ENCODE results near the gene CROCC.
"Not testable (repeated sequence)": the region's sequence is repeated elsewhere in the genome, so short reads cannot be mapped to it uniquely, and the experiment has no call there.

The CROCC gene

GRCh38 chr1:16933945-16934344, 12.2 kb downstream of the CROCC start:
- DNase-seq = peak in 2 of 56 donors; percentile 27 to 44

- DNase-seq = not testable (repeated sequence)
Observed at GRCh38 chr1:16936580-16936979, 14.8 kb downstream of the CROCC start.

GRCh38 chr1:16938351-16939321, 16.9 kb downstream of the CROCC start:
- DNase-seq = no peak

- DNase-seq = not testable (repeated sequence)
Observed at GRCh38 chr1:16939386-16940180, 17.9 kb downstream of the CROCC start.

- no peak for DNase-seq
Observed at GRCh38 chr1:16944038-16944437, 22.3 kb downstream of the CROCC start.

- not testable (repeated sequence) for DNase-seq
Observed at GRCh38 chr1:16945512-16945911, 23.8 kb downstream of the CROCC start.

GRCh38 chr1:16946185-16946584, 24.5 kb downstream of the CROCC start:
- not testable (repeated sequence) for DNase-seq

- DNase-seq = no peak
Observed at GRCh38 chr1:16946646-16947045, 24.9 kb downstream of the CROCC start.

GRCh38 chr1:16948282-16948891, 26.7 kb downstream of the CROCC start:
- not testable (repeated sequence) for DNase-seq

GRCh38 chr1:16949026-16949425, 27.3 kb downstream of the CROCC start:
- not testable (repeated sequence) for DNase-seq

GRCh38 chr1:16952376-16952775, 30.6 kb downstream of the CROCC start:
- not testable (repeated sequence) for DNase-seq

- DNase-seq = no peak
Observed at GRCh38 chr1:16954579-16954978, 32.8 kb downstream of the CROCC start.

- no peak for DNase-seq
Observed at GRCh38 chr1:16955186-16955585, 33.5 kb downstream of the CROCC start.

GRCh38 chr1:16956775-16957174, 35.0 kb downstream of the CROCC start:
- DNase-seq = no peak

GRCh38 chr1:16957731-16958130, 36.0 kb downstream of the CROCC start:
- DNase-seq = no peak

GRCh38 chr1:16958475-16958874, 36.7 kb downstream of the CROCC start:
- DNase-seq = no peak

- DNase-seq = peak in 45 of 56 donors; percentile 5 to 72 (median 36)
Observed at GRCh38 chr1:16960560-16961296, 39.0 kb downstream of the CROCC start.

- no peak for DNase-seq
Observed at GRCh38 chr1:16961297-16962133, 39.8 kb downstream of the CROCC start.

GRCh38 chr1:16964169-16964568, 42.4 kb downstream of the CROCC start:
- DNase-seq = not testable (repeated sequence)

- DNase-seq = no peak
Observed at GRCh38 chr1:16965486-16966067, 43.8 kb downstream of the CROCC start.

Data from amygdala (tissue), 56 donors.